IPS-18c (cell line): ENCODE data around the gene NMNAT1.
A peak's percentile ranks its signal among the peaks of the same experiment; 100 is the strongest.

Source experiments
- H3K4me3 ChIP-seq: 2 replicates; pipeline ENCODE4 v1.7.0; 2013; ENCODE audit warnings: low read depth, mild to moderate bottlenecking, low read length, moderate library complexity; ENCODE audit not compliant: insufficient read depth
- H3K9me3 ChIP-seq: one replicate; pipeline ENCODE4 v1.6.1; 2013; ENCODE audit warnings: mild to moderate bottlenecking, low read length, moderate library complexity; ENCODE audit not compliant: control insufficient read depth, insufficient read depth

NMNAT1 gene

DNA sequence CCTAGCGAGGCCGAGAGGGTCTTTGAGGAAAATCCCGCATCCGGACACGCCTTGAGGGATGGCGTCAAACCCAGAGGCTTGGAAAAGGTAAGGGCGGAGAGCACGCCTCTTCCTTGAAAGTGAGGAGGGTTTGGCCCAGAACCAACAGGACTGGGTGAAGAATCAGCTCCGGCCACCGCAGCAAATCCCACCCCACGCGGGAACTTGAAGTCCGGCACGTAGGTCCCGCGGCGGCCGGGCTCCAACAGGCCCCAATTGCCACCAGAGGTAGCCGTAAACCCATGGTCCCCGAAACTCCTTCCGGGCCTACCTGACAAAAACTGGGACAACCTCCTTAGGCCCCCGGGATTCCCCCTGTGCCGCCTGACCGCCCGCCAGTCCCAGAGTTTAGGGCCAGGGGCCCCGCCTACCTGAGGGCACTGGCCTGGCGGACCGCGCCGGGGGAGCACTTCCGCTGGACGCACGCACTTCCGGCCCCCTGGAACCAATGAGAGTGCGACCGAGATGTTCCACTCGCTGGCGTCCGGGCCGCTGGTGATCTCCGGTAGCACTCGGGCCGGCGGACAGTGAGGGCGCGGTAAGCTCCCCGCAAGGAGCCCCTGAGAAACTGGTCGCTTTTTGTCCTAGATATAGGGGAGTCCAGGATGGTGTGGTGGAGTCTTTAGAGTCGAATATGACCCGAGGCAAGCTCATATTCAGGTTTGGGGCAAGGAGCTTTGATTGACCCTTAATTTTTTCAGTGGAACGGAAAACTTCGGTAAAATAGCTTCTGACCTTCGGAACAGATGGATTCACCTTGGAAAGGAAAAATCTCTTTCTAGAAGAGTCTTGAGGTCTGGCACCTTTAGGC, at the start of gene NMNAT1, which contains the start of gene LZIC:
Gene NMNAT1, plus strand, starts transcription at position 537 of the 850 bp plus-strand sequence. CDS start 28,599 bp downstream, outside the sequence.
Gene LZIC, minus strand, starts transcription at position 453 of the 850 bp plus-strand sequence. CDS start 6,772 bp downstream, outside the sequence.
- H3K4me3 ChIP-seq: peak within 1 kb of the TSS; percentile 73
- H3K9me3 ChIP-seq: no peaks in the 10 kb centered on the region

DNA sequence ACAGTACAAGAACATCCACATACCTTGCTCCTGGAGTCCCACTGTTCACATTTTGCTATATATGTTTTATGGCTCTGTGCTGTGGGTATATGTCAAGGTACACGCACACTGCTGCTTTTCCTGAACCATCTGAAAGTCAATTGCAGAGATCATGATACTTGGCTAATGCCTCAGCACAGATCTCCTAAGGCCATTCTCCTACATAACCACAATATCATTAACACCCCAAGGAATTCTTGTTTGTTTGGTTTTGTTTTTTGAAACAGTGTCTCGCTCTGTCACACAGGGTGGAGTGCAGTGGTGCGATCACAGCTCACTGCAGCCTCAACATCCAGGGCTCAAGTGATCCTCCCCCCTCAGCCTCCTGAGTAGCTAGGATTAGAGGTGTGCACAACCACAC, 49.2 kb upstream of the NMNAT1 start:
- no peak overlapping the region for H3K4me3 ChIP-seq

GRCh38 chr1:9900142-9901043, 42.9 kb upstream of the NMNAT1 start:
- Histone ChIP-seq H3K9me3 (no peaks in the 10 kb centered on the region), H3K4me3 (no peak overlapping the region)

More for the DNA sequence above, 49.2 kb upstream of the NMNAT1 start:
- H3K9me3 ChIP-seq: no peaks in the 10 kb centered on the region

DNA sequence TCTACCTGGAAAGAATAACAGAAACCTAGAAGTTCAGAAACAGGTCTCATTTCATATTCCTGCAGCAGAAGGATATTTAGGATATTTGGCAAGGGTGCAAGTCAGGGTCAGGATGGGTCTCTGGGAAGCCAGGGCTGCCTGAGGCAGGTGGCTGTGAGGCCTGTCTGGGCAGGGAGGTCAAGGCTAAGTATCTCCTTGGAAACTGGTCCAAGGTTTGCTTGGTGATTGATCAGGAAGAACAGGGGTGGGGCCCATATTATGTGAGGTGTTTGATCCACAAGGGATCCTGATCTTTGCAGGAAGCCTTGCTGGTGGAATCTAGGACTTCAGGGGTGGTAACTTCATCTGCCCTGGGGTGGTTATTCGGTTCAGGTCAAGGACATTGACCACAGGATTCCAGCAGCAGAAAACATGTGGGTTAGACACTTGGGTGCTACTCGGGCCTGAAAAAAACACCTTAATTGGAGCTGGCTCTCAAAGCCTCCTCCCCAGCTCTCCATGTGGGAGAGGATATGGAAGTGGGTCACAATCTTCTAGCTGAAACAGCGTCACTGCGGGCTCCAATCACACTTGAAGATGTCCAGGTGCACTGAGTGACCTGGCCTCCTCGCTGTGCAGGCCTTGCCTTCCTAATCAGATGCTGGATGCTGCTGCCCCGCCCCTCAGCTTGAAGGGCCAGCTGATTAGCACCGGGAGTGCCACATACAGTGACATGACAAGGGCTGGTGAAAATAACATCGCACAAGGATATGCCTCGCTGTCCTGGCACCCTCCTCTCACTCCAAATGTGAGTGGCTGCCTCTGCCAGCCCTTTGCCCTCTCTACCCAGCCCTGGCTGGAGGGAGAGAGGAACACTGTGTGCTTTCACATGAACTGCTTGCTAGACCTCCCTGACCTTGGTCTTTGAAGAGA, 41.9 kb upstream of the NMNAT1 start:
- H3K4me3 ChIP-seq: no peak overlapping the region
- no peaks in the 10 kb centered on the region for H3K9me3 ChIP-seq

GRCh38 chr1:9902060-9902452, 41.2 kb upstream of the NMNAT1 start:
- Histone ChIP-seq H3K9me3 (no peaks in the 10 kb centered on the region), H3K4me3 (no peak overlapping the region)

GRCh38 chr1:9903801-9904527, 39.3 kb upstream of the NMNAT1 start:
- no peaks in the 10 kb centered on the region for H3K9me3 ChIP-seq

GRCh38 chr1:9904596-9904995, 38.7 kb upstream of the NMNAT1 start:
- H3K4me3 ChIP-seq: no peak overlapping the region
- H3K9me3 ChIP-seq: no peaks in the 10 kb centered on the region

More at GRCh38 chr1:9903801-9904527, 39.3 kb upstream of the NMNAT1 start:
- no peak overlapping the region for H3K4me3 ChIP-seq

- Histone ChIP-seq H3K9me3 (no peaks in the 10 kb centered on the region), H3K4me3 (no peak overlapping the region)
These were observed 38.3 kb upstream of the NMNAT1 start for GRCh38 chr1:9905010-9905409.

- Histone ChIP-seq H3K9me3 (no peaks in the 10 kb centered on the region), H3K4me3 (no peak overlapping the region)
These were observed 36.8 kb upstream of the NMNAT1 start for GRCh38 chr1:9906466-9906865.

- no peak overlapping the region for H3K4me3 ChIP-seq
These were observed 35.8 kb upstream of the NMNAT1 start for GRCh38 chr1:9907441-9907840.

GRCh38 chr1:9908871-9909233, 34.4 kb upstream of the NMNAT1 start:
- no peaks in the 10 kb centered on the region for H3K9me3 ChIP-seq
- peak overlapping the region; percentile 84 for H3K4me3 ChIP-seq

More at GRCh38 chr1:9907441-9907840, 35.8 kb upstream of the NMNAT1 start:
- no peaks in the 10 kb centered on the region for H3K9me3 ChIP-seq

- Histone ChIP-seq H3K9me3 (no peaks in the 10 kb centered on the region), H3K4me3 (peak overlapping the region; percentile 84)
These were observed 33.8 kb upstream of the NMNAT1 start for GRCh38 chr1:9909234-9910046.

DNA sequence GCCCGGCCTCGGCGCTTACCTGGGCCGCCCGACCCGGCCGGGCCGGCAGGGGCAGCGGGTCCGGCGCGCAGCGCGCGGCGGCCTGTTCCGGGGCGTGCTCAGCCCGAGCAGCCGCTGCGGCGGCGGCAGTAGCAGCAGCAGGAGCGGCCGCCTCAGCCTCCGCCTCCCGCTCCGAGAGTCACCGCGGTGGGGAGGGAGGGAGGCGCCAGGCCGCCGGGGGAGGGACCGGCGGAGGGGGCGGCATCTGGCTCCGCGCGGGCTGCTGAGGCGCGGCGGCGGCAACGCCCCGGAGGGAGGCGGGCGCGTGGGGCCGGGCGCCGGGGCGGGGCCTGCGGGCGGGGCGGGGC, 33.2 kb upstream of the NMNAT1 start, which contains the start of gene CTNNBIP1:
Gene CTNNBIP1, minus strand, starts transcription at position 194 of the 347 bp plus-strand sequence. CDS start 38,205 bp downstream, outside the sequence.
- peak within 1 kb of the TSS; percentile 84 for H3K4me3 ChIP-seq
- H3K9me3 ChIP-seq: no peaks in the 10 kb centered on the region

GRCh38 chr1:9910423-9911178, 32.7 kb upstream of the NMNAT1 start:
- Histone ChIP-seq H3K9me3 (no peaks in the 10 kb centered on the region), H3K4me3 (peak overlapping the region; percentile 56)
